GM19463 (cell line): ENCODE data around the gene CEP20.

Source experiments
- ATAC-seq: cut with Tn5 transposase; IDR thresholded peaks from one replicate; pipeline ENCODE4 v1.9.1; 2021; ENCODE audit warnings: mild to moderate bottlenecking, moderate library complexity; ENCODE audit not compliant: unreplicated experiment

CEP20 gene

GRCh38 chr16:15835136-15835878, 53.1 kb downstream of the CEP20 start:
- ATAC-seq, result no peak

- no peak for ATAC-seq
Observed at GRCh38 chr16:15834502-15834901, 53.9 kb downstream of the CEP20 start.

- no peak for ATAC-seq
Observed at GRCh38 chr16:15833541-15833940, 54.9 kb downstream of the CEP20 start.

- ATAC-seq, result no peak
Observed at GRCh38 chr16:15832241-15832640, 56.2 kb downstream of the CEP20 start.

GRCh38 chr16:15830832-15831451, 57.5 kb downstream of the CEP20 start:
- no peak for ATAC-seq

- no peak for ATAC-seq
Observed at GRCh38 chr16:15829460-15829859, 58.9 kb downstream of the CEP20 start.

- no peak for ATAC-seq
Observed at GRCh38 chr16:15827709-15828343, 60.6 kb downstream of the CEP20 start.

- ATAC-seq, result no peak
Observed at GRCh38 chr16:15827299-15827698, 61.1 kb downstream of the CEP20 start.

- no peak for ATAC-seq
Observed at GRCh38 chr16:15825750-15826305, 62.6 kb downstream of the CEP20 start.

- ATAC-seq, result no peak
Observed at GRCh38 chr16:15822957-15823356, 65.4 kb downstream of the CEP20 start.

GRCh38 chr16:15820837-15821236, 67.6 kb downstream of the CEP20 start:
- ATAC-seq, result no peak

- no peak for ATAC-seq
Observed at GRCh38 chr16:15819046-15819445, 69.4 kb downstream of the CEP20 start.

- ATAC-seq, result no peak
Observed at GRCh38 chr16:15817446-15817845, 71.0 kb downstream of the CEP20 start.

GRCh38 chr16:15816228-15816627, 72.2 kb downstream of the CEP20 start:
- ATAC-seq, result no peak
